ENCODE data around the gene PRRX2.

PRRX2 gene

GRCh38 chr9:129751841-129752801 is 86.7 kb downstream of the PRRX2 start:
- TF ChIP-seq, protein P1, sequence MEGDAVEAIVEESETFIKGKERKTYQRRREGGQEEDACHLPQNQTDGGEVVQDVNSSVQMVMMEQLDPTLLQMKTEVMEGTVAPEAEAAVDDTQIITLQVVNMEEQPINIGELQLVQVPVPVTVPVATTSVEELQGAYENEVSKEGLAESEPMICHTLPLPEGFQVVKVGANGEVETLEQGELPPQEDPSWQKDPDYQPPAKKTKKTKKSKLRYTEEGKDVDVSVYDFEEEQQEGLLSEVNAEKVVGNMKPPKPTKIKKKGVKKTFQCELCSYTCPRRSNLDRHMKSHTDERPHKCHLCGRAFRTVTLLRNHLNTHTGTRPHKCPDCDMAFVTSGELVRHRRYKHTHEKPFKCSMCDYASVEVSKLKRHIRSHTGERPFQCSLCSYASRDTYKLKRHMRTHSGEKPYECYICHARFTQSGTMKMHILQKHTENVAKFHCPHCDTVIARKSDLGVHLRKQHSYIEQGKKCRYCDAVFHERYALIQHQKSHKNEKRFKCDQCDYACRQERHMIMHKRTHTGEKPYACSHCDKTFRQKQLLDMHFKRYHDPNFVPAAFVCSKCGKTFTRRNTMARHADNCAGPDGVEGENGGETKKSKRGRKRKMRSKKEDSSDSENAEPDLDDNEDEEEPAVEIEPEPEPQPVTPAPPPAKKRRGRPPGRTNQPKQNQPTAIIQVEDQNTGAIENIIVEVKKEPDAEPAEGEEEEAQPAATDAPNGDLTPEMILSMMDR (IDR thresholded peaks at IDR 0.05; ENCODE audit: low read length) = no peak
- no peak for TF ChIP-seq EZH2 (IDR thresholded peaks at IDR 0.05; ENCODE audit: borderline replicate concordance, low read length)
- H3K9me2 ChIP-seq (ENCODE audit: low read depth, low read length) = no peaks in the 10 kb centered on the region
- no peaks in the 10 kb centered on the region for H4K20me1 ChIP-seq (ENCODE audit: insufficient read depth, low read length)
- no peaks in the 10 kb centered on the region for H3K36me3 ChIP-seq (ENCODE audit: insufficient read depth, low read length)
- H3K27me3 ChIP-seq (ENCODE audit: insufficient read depth, low read length) = peaks cover 10% of the 10 kb centered on the region; the same call in 1 of the 2 replicates
- no peaks in the 10 kb centered on the region for H3K4me1 ChIP-seq (ENCODE audit: insufficient read depth, low read length, severe bottlenecking)
- H3K9ac ChIP-seq (ENCODE audit: low read length) = no peak overlapping the region
- H3K9me3 ChIP-seq (ENCODE audit: low read length) = no peaks in the 10 kb centered on the region
- H3K79me2 ChIP-seq (ENCODE audit: insufficient read depth, low read length) = no peaks in the 10 kb centered on the region
- H3K27ac ChIP-seq (ENCODE audit: low read depth, low read length, poor library complexity, severe bottlenecking) = no peak overlapping the region
- H2AFZ ChIP-seq (ENCODE audit: low read length) = no peak overlapping the region
- H3K4me3 ChIP-seq (ENCODE audit: low read depth, low read length, poor library complexity, severe bottlenecking) = no peak overlapping the region
- H3K4me2 ChIP-seq (ENCODE audit: low read length) = no peak overlapping the region
- H3F3A ChIP-seq (ENCODE audit: insufficient read depth, low read length) = no peaks in the 10 kb centered on the region

- Histone ChIP-seq H3K9me2 (ENCODE audit: low read depth, low read length) (no peaks in the 10 kb centered on the region), H3K4me2 (ENCODE audit: low read length) (no peak within 1 kb of the TSS), H4K20me1 (ENCODE audit: insufficient read depth, low read length) (no peaks in the 10 kb centered on the region), H3K36me3 (ENCODE audit: insufficient read depth, low read length) (no peaks in the 10 kb centered on the region), H3K4me1 (ENCODE audit: insufficient read depth, low read length, severe bottlenecking) (no peaks in the 10 kb centered on the region), H3K9ac (ENCODE audit: low read length) (no peak within 1 kb of the TSS), H3K79me2 (ENCODE audit: insufficient read depth, low read length) (no peaks in the 10 kb centered on the region), H3F3A (ENCODE audit: insufficient read depth, low read length) (no peaks in the 10 kb centered on the region), H3K27me3 (ENCODE audit: insufficient read depth, low read length) (peaks cover 10% of the 10 kb centered on the region; the same call in 1 of the 2 replicates), H3K9me3 (ENCODE audit: low read length) (no peaks in the 10 kb centered on the region), H3K4me3 (ENCODE audit: low read depth, low read length, poor library complexity, severe bottlenecking) (no peak within 1 kb of the TSS), H2AFZ (ENCODE audit: low read length) (no peak within 1 kb of the TSS), H3K27ac (ENCODE audit: low read depth, low read length, poor library complexity, severe bottlenecking) (no peak within 1 kb of the TSS)
- no peak for TF ChIP-seq EZH2 (IDR thresholded peaks at IDR 0.05; ENCODE audit: borderline replicate concordance, low read length)
- TF ChIP-seq, protein P1 (IDR thresholded peaks at IDR 0.05; ENCODE audit: low read length) = no peak
These were observed 87.7 kb downstream of the PRRX2 start, which contains the start of gene PTGES for GRCh38 chr9:129752900-129753729. PTGES (minus strand) TSS chr9:129753042; CDS start chr9:129753012, 30 bp downstream.

DNA sequence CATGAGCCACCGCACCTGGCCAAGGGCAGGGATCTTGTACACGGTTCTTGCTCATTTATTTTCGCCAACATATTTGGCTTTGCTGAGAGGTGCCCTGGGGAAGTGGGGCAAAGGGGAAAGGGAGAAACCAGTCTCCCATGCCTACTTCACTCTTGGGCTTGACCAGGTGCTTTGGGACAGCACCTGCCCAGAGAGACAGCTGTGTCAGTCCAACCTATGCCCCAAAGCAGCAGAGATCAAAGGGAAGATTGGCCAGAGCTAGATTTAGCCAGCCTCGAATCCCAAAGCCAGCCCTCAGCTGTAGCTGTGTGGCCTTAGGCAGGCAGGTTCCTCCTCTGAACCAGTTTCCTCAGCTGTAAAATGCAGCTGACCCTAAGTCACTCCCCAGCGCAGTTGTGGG is 89.7 kb downstream of the PRRX2 start:
- TF ChIP-seq EZH2 (IDR thresholded peaks at IDR 0.05; ENCODE audit: borderline replicate concordance, low read length) = no peak
- TF ChIP-seq, protein P1 (IDR thresholded peaks at IDR 0.05; ENCODE audit: low read length) = no peak
- Histone ChIP-seq H3K9me3 (ENCODE audit: low read length) (no peaks in the 10 kb centered on the region), H3K9ac (ENCODE audit: low read length) (no peak overlapping the region), H3K79me2 (ENCODE audit: insufficient read depth, low read length) (no peaks in the 10 kb centered on the region), H3K27me3 (ENCODE audit: insufficient read depth, low read length) (peaks cover 10% of the 10 kb centered on the region; the same call in 1 of the 2 replicates), H3K27ac (ENCODE audit: low read depth, low read length, poor library complexity, severe bottlenecking) (no peak overlapping the region), H3F3A (ENCODE audit: insufficient read depth, low read length) (no peaks in the 10 kb centered on the region), H3K4me3 (ENCODE audit: low read depth, low read length, poor library complexity, severe bottlenecking) (no peak overlapping the region), H3K4me2 (ENCODE audit: low read length) (no peak overlapping the region), H4K20me1 (ENCODE audit: insufficient read depth, low read length) (no peaks in the 10 kb centered on the region), H3K4me1 (ENCODE audit: insufficient read depth, low read length, severe bottlenecking) (no peaks in the 10 kb centered on the region), H3K36me3 (ENCODE audit: insufficient read depth, low read length) (no peaks in the 10 kb centered on the region), H2AFZ (ENCODE audit: low read length) (no peak overlapping the region), H3K9me2 (ENCODE audit: low read depth, low read length) (no peaks in the 10 kb centered on the region)

Data from OCI-LY1 (cell line).